ENCODE data around the gene CSRP2. TPM values are rescaled to one million over a fixed set of nuclear protein-coding genes. Genes with fewer than 3 reads are reported as not detected.

CSRP2 gene
- total and polyA plus RNA-seq, 2 of the 13 experiments (the other 11 are each of a cell fraction or from before 2014, with no cell fraction given): 7.2 to 8.0 TPM

DNA sequence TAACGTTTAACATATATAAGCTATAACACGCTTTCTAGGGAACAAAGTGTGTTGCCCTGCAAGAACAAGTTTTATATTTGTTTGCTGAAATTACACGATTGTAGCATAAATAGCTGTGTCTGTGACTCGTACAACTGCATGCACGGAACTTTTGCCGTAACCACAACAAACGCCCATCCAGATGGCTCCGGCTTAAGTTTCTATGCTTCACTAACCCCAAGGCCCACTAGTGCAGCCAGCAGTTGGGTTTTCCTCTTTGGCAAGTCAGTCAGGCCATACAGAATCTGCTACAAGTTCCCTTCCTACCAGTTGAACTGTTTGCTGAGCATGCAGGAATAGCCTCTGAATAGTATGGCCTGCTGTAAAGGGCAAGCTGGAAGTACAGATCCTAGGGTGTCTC is 12.1 kb downstream of the CSRP2 start:
- CTCF ChIA-PET (ENCODE audit: low intra/inter-chr PET ratio, low total read pairs): no interaction called here
- H3K4me3 ChIP-seq (replicated peaks in 1 of 3; ENCODE audit: insufficient read depth in 1 of 3, low read depth in 2 of 3, low read length in 3 of 3): no peak overlapping the region
- DNase-seq (ENCODE audit: low spot score) (no peak), ATAC-seq (no peak), FAIRE-seq (no peak)
- H3K27ac ChIP-seq (ENCODE audit: extremely low read length, insufficient read depth, low read length): no peak overlapping the region
- intact Hi-C loops (cut with micrococcal nuclease; ENCODE audit: unreplicated experiment) (no loop called here), in situ Hi-C loops (cut with HindIII; ENCODE audit: extremely low pct_ligation_motif_present, low pct_unique_long_range_greater_than_20kb) (no loop called here)
- no peak overlapping the region for H3K4me2 ChIP-seq (ENCODE audit: low read depth, low read length)
- BruUV-seq (replicated peaks): no TSS peak
- WGBS (ENCODE audit: low lambda C conversion rate): 97% methylated on average over 8 of the region's 8 CpGs
- no peaks in the 10 kb centered on the region for H3K79me2 ChIP-seq (ENCODE audit: insufficient read depth, low read length)
- no peaks in the 10 kb centered on the region for H3K27me3 ChIP-seq (ENCODE audit: control insufficient read depth in 1 of 2, insufficient read depth in 2 of 2, low read length in 2 of 2)
- H4K20me1 ChIP-seq (ENCODE audit: insufficient read depth, low read length): no peaks in the 10 kb centered on the region
- POLR2A ChIA-PET: no interaction called here
- H3K9me3 ChIP-seq (ENCODE audit: low read length): no peaks in the 10 kb centered on the region
- H2AFZ ChIP-seq (ENCODE audit: low read length): no peak overlapping the region
- no peaks in the 10 kb centered on the region for H3K36me3 ChIP-seq (replicated peaks in 1 of 2; ENCODE audit: control insufficient read depth in 1 of 2, insufficient read depth in 2 of 2, low read length in 2 of 2)
- TF ChIP-seq TCF7L2 (IDR thresholded peaks at IDR 0.05; ENCODE audit: low read depth, low read length) (no peak), GPN1 (CRISPR knock-in tag; IDR thresholded peaks at IDR 0.05; ENCODE audit: borderline replicate concordance) (no peak), CCAR2 (optimal IDR thresholded peaks at IDR 0.05; ENCODE audit: low read depth, low read length) (no peak), ARHGAP35 (CRISPR knock-in tag; IDR thresholded peaks at IDR 0.05; ENCODE audit: borderline replicate concordance) (no peak), NFYB (CRISPR knock-in tag; IDR thresholded peaks at IDR 0.05) (no peak), SYNCRIP (IDR thresholded peaks at IDR 0.05; ENCODE audit: insufficient read depth, low read depth, low read length) (no peak), ZNF501 (CRISPR knock-in tag; IDR thresholded peaks at IDR 0.05) (no peak)
- TF ChIP-seq, protein P1, sequence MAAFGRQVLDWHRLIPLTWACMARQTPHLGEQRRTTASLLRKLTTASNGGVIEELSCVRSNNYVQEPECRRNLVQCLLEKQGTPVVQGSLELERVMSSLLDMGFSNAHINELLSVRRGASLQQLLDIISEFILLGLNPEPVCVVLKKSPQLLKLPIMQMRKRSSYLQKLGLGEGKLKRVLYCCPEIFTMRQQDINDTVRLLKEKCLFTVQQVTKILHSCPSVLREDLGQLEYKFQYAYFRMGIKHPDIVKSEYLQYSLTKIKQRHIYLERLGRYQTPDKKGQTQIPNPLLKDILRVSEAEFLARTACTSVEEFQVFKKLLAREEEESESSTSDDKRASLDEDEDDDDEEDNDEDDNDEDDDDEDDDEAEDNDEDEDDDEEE (CRISPR knock-in tag; IDR thresholded peaks at IDR 0.05): no peak
- no peaks in the 10 kb centered on the region for H3K4me1 ChIP-seq (ENCODE audit: insufficient read depth, low read length)
- no peak overlapping the region for H3K9ac ChIP-seq (ENCODE audit: insufficient read depth, low read depth, low read length)

DNA sequence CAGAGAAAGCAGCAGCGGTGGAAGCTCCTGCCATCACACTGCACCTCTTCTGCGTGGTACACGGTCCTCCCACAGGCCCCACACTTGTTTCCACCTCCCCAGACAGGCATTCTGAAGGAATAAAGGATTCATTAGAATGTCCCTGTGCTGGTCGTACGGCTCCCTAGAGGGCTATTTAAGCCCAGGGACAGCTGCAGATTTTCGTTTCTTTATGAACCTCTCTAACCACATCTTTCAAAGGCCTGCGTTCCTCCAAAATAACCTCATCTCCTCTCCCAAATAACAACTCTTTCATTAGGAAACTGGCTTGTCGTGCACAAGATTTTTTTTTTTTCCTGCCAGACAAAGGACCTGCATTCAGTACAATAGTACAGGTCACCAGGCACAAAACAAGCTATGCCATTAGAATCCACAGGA is 12.7 kb downstream of the CSRP2 start:
- no peaks in the 10 kb centered on the region for H3K79me2 ChIP-seq (ENCODE audit: insufficient read depth, low read length)
- no TSS peak for BruUV-seq (replicated peaks)
- H3K27me3 ChIP-seq (ENCODE audit: control insufficient read depth in 1 of 2, insufficient read depth in 2 of 2, low read length in 2 of 2): no peaks in the 10 kb centered on the region
- H3K4me1 ChIP-seq (ENCODE audit: insufficient read depth, low read length): no peaks in the 10 kb centered on the region
- no peak for DNase-seq (ENCODE audit: low spot score)
- intact Hi-C loops (cut with micrococcal nuclease; ENCODE audit: unreplicated experiment) (no loop called here), in situ Hi-C loops (cut with HindIII; ENCODE audit: extremely low pct_ligation_motif_present, low pct_unique_long_range_greater_than_20kb) (no loop called here)
- 92% methylated on average over 8 of the region's 8 CpGs for WGBS (ENCODE audit: low lambda C conversion rate)
- CTCF ChIA-PET (ENCODE audit: low intra/inter-chr PET ratio, low total read pairs): no interaction called here
- POLR2A ChIA-PET: no interaction called here
- no peak for ATAC-seq
- TF ChIP-seq ZNF441 (CRISPR knock-in tag; IDR thresholded peaks at IDR 0.05; ENCODE audit: borderline replicate concordance) (no peak), POLR2G (IDR thresholded peaks at IDR 0.05; ENCODE audit: low read depth, low read length) (no peak)
- TF ChIP-seq, protein P2, sequence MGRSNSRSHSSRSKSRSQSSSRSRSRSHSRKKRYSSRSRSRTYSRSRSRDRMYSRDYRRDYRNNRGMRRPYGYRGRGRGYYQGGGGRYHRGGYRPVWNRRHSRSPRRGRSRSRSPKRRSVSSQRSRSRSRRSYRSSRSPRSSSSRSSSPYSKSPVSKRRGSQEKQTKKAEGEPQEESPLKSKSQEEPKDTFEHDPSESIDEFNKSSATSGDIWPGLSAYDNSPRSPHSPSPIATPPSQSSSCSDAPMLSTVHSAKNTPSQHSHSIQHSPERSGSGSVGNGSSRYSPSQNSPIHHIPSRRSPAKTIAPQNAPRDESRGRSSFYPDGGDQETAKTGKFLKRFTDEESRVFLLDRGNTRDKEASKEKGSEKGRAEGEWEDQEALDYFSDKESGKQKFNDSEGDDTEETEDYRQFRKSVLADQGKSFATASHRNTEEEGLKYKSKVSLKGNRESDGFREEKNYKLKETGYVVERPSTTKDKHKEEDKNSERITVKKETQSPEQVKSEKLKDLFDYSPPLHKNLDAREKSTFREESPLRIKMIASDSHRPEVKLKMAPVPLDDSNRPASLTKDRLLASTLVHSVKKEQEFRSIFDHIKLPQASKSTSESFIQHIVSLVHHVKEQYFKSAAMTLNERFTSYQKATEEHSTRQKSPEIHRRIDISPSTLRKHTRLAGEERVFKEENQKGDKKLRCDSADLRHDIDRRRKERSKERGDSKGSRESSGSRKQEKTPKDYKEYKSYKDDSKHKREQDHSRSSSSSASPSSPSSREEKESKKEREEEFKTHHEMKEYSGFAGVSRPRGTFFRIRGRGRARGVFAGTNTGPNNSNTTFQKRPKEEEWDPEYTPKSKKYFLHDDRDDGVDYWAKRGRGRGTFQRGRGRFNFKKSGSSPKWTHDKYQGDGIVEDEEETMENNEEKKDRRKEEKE (IDR thresholded peaks at IDR 0.05): no peak
- H4K20me1 ChIP-seq (ENCODE audit: insufficient read depth, low read length): no peaks in the 10 kb centered on the region
- H3K36me3 ChIP-seq (replicated peaks in 1 of 2; ENCODE audit: control insufficient read depth in 1 of 2, insufficient read depth in 2 of 2, low read length in 2 of 2): no peaks in the 10 kb centered on the region
- no peak overlapping the region for H3K4me2 ChIP-seq (ENCODE audit: low read depth, low read length)
- H2AFZ ChIP-seq (ENCODE audit: low read length): no peak overlapping the region
- H3K27ac ChIP-seq (ENCODE audit: extremely low read length, insufficient read depth, low read length): no peak overlapping the region
- no peak overlapping the region for H3K9ac ChIP-seq (ENCODE audit: insufficient read depth, low read depth, low read length)
- no peak for FAIRE-seq
- no peak overlapping the region for H3K4me3 ChIP-seq (replicated peaks in 1 of 3; ENCODE audit: insufficient read depth in 1 of 3, low read depth in 2 of 3, low read length in 3 of 3)
- H3K9me3 ChIP-seq (ENCODE audit: low read length): no peaks in the 10 kb centered on the region

Measured in HepG2 (cell line).